BE2C (cell line): ENCODE results near the gene LAMC1.

Experiments used
- DNase-seq: peaks from one replicate; pipeline ENCODE4 v3.0.0-alpha.2; 2020
- H3K27me3 ChIP-seq: fragments of 250-450 bp; sonication (Bioruptor Pico); 2 replicates; pipeline ENCODE4 v1.5.1; 2020; ENCODE audit warnings: mild to moderate bottlenecking
- H3K36me3 ChIP-seq: fragments of 250-450 bp; sonication (Bioruptor Pico); 2 replicates; pipeline ENCODE4 v1.5.1; 2020; ENCODE audit warnings: mild to moderate bottlenecking
- H3K4me1 ChIP-seq: fragments of 250-450 bp; sonication (Bioruptor Pico); 2 replicates; pipeline ENCODE4 v1.5.1; 2020
- H3K4me3 ChIP-seq: 2 replicates; pipeline ENCODE4 v1.5.1; 2011; ENCODE audit warnings: low read depth, low read length
- H3K9me3 ChIP-seq: fragments of 250-450 bp; sonication (Bioruptor Pico); 2 replicates; pipeline ENCODE4 v1.5.1; 2020
- CTCF ChIP-seq: IDR thresholded peaks from 2 replicates; pipeline ENCODE4 v1.5.1; 2012; ENCODE audit warnings: mild to moderate bottlenecking, low read depth, low read length

Gene LAMC1

GRCh38 chr1:183077097-183077496 is 53.9 kb downstream of the LAMC1 start:
- no peak for DNase-seq
- Histone ChIP-seq H3K27me3 (no peaks in the 10 kb centered on the region), H3K4me1 (no peaks in the 10 kb centered on the region; the same call in 1 of the 2 replicates), H3K9me3 (no peaks in the 10 kb centered on the region), H3K36me3 (no peaks in the 10 kb centered on the region), H3K4me3 (no peak overlapping the region)
- TF ChIP-seq CTCF, result no peak

- no peak for DNase-seq
- Histone ChIP-seq H3K4me3 (no peak overlapping the region), H3K27me3 (no peaks in the 10 kb centered on the region), H3K36me3 (no peaks in the 10 kb centered on the region), H3K9me3 (no peaks in the 10 kb centered on the region), H3K4me1 (no peaks in the 10 kb centered on the region; the same call in 1 of the 2 replicates)
- no peak for TF ChIP-seq CTCF
These were observed 56.6 kb downstream of the LAMC1 start for GRCh38 chr1:183079712-183080388.

GRCh38 chr1:183080406-183080805 is 57.2 kb downstream of the LAMC1 start:
- Histone ChIP-seq H3K9me3 (no peaks in the 10 kb centered on the region), H3K4me3 (no peak overlapping the region), H3K36me3 (no peaks in the 10 kb centered on the region), H3K4me1 (no peaks in the 10 kb centered on the region; the same call in 1 of the 2 replicates), H3K27me3 (no peaks in the 10 kb centered on the region)
- DNase-seq, result no peak
- no peak for TF ChIP-seq CTCF

DNA sequence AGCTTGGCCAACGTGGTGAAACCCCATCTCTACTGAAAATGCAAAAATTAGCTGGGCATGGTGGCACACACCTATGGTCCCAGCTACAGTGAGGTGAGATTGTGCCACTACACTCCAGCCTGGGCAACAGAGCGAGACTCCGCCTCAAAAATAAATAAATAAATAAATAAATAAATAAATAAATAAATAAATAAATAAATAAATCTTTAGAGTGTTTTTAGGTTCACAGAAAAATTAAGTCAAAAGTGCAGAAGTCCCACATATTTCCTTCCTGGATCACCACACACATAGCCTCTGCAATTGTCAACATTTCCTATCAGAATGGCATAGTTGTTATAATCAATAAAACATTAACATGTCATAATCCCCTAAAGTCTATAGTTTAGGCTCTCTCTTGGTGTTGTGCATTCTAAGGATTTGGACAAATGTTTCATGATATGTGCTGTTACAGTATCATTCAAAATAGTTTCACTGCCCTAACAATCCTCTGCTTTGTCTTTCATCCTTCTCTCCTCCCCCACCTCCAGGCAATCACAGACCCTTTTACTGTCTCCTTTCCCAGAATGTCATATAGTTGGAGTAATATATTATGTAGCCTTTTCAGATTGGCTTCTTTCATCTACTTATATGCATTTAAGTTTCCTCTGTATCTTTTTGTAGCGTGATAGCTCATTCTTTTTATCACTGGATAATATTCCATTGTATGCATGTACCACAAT is 58.3 kb downstream of the LAMC1 start:
- no peaks in the 10 kb centered on the region for H3K36me3 ChIP-seq
- H3K9me3 ChIP-seq, result no peaks in the 10 kb centered on the region
- no peak for DNase-seq
- H3K27me3 ChIP-seq, result no peaks in the 10 kb centered on the region
- TF ChIP-seq CTCF, result no peak
- H3K4me3 ChIP-seq, result no peak overlapping the region
- no peaks in the 10 kb centered on the region for H3K4me1 ChIP-seq

- Histone ChIP-seq H3K36me3 (no peaks in the 10 kb centered on the region), H3K4me1 (no peaks in the 10 kb centered on the region), H3K4me3 (no peak overlapping the region), H3K9me3 (no peaks in the 10 kb centered on the region), H3K27me3 (no peaks in the 10 kb centered on the region)
- no peak for DNase-seq
- no peak for TF ChIP-seq CTCF
These were observed 59.4 kb downstream of the LAMC1 start for GRCh38 chr1:183082650-183083049.

DNA sequence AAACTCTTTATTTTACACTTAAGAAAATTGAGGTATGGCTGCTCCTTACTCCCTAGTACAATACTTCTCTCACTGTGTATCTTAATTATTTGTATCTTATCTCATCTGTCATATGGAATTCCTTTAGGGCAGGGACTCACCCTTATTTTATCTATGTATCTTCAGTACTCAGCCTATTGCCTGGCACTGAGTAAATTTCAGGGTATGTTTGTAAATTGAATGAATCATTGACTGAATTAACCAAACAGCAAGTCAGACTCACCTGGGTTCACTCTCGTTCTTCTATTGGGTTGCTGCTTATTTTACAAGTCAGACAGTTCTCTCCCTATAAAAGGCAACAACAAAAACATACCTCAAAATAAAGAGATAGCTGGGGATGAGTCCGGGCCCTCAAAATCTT is 63.8 kb downstream of the LAMC1 start:
- no peaks in the 10 kb centered on the region for H3K9me3 ChIP-seq
- DNase-seq, result no peak
- no peaks in the 10 kb centered on the region for H3K36me3 ChIP-seq
- no peak overlapping the region for H3K4me3 ChIP-seq
- H3K27me3 ChIP-seq, result no peaks in the 10 kb centered on the region
- peaks cover 5% of the 10 kb centered on the region for H3K4me1 ChIP-seq
- TF ChIP-seq CTCF, result no peak
